Thoracic aorta (tissue), 2 donors: Measurements from ENCODE around the gene TXNL4A. TPM values are rescaled to one million over a fixed set of nuclear protein-coding genes. Genes with fewer than 3 reads are reported as not detected.

ENCODE experiments used
- ATAC-seq: fragments of 150-250 bp; one replicate; pipeline ENCODE4 v1.8.0; 2017; ENCODE audit warnings: low read depth; ENCODE audit not compliant: insufficient number of reproducible peaks, low FRiP score
- DNase-seq: peaks from one replicate; pipeline ENCODE4 v3.0.0-alpha.2; 2020; ENCODE audit warnings: low spot score
- H3K27ac ChIP-seq, 2 donors: fragments of 200-600 bp; sonication (generic); 1 replicate in 1 of 2; 2 replicates in 1 of 2; pipeline ENCODE4 v1.5.1; 2016; ENCODE audit warnings: mild to moderate bottlenecking in 2 of 2, moderate library complexity in 2 of 2
- H3K27me3 ChIP-seq: fragments of 200-600 bp; sonication (generic); replicated peaks from 2 replicates; pipeline ENCODE4 v1.6.0; 2016; ENCODE audit warnings: mild to moderate bottlenecking; ENCODE audit not compliant: insufficient read depth
- H3K36me3 ChIP-seq: fragments of 200-600 bp; sonication (generic); one replicate; pipeline ENCODE4 v1.5.1; 2016
- H3K4me1 ChIP-seq, 2 donors: fragments of 200-600 bp; sonication (generic); 1 replicate in 1 of 2; 2 replicates in 1 of 2; pipeline versions ENCODE4 v1.5.1 to v1.6.0; 2016; ENCODE audit warnings: low read depth in 2 of 2, mild to moderate bottlenecking in 1 of 2; ENCODE audit not compliant: control insufficient read depth in 1 of 2
- H3K4me3 ChIP-seq: fragments of 200-600 bp; sonication (generic); 2 replicates; pipeline ENCODE4 v1.5.1; 2016; ENCODE audit warnings: mild to moderate bottlenecking
- H3K9me3 ChIP-seq: fragments of 200-600 bp; sonication (generic); 2 replicates; pipeline ENCODE4 v1.5.1; 2016
- total RNA-seq, 2 donors: library from RNA; depleted of rRNA; stranded (reverse); fragments of >200 nt; gene quantifications; one replicate each; pipeline versions ENCODE4 v1.1.0 to v1.2.3, GENCODE V29; 2016
- TF ChIP-seq, protein P1 (sequence below): fragments of 200-600 bp; sonication (generic); IDR thresholded peaks from one replicate; pipeline ENCODE4 v1.5.1; 2019; ENCODE audit warnings: antibody characterized with exemption

Gene TXNL4A
- total RNA-seq, 2 donors from 2014 or later: 12.0 to 31.5 TPM

DNA sequence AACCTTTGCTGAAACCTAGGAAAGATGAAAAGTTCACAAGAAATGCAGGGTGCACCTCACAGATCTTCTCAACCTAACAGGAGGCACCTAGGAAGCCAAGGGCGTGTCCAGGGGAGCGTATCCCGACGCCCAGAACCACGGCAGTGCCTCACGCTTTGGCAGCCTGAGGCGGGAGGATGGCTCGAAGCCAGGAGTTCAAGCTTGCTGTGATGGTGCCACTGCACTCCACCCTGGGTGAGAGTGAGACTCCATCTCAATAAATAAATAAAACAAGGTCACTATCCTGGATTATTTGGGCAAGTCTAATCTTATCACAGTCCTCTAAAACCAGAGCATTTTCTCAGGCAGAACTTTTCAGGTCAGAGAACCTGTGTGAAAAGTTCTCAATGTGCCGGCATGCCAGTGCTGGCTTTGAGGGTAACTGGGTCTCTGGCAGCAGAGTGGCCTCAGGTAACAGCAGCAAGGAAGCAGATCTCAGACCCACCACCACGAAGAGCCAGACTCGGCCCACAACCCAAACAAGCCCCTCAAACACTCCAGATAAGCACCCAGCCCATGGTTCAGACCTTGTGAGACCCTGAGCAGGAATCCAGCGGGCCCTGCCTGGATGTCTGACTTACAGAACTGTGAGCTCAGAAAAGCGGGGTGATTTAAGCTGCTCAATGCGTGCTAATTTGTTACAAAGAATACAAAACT, 12.2 kb downstream of the TXNL4A start:
- Histone ChIP-seq H3K36me3 (peaks cover 10% of the 10 kb centered on the region), H3K9me3 (no peaks in the 10 kb centered on the region), H3K27ac (no peak overlapping the region), H3K4me1 (peaks cover 0 to 8% of the 10 kb centered on the region in 2 donors), H3K27me3 (no peaks in the 10 kb centered on the region), H3K4me3 (no peak overlapping the region)
- TF ChIP-seq, protein P1, sequence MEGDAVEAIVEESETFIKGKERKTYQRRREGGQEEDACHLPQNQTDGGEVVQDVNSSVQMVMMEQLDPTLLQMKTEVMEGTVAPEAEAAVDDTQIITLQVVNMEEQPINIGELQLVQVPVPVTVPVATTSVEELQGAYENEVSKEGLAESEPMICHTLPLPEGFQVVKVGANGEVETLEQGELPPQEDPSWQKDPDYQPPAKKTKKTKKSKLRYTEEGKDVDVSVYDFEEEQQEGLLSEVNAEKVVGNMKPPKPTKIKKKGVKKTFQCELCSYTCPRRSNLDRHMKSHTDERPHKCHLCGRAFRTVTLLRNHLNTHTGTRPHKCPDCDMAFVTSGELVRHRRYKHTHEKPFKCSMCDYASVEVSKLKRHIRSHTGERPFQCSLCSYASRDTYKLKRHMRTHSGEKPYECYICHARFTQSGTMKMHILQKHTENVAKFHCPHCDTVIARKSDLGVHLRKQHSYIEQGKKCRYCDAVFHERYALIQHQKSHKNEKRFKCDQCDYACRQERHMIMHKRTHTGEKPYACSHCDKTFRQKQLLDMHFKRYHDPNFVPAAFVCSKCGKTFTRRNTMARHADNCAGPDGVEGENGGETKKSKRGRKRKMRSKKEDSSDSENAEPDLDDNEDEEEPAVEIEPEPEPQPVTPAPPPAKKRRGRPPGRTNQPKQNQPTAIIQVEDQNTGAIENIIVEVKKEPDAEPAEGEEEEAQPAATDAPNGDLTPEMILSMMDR: no peak
- DNase-seq (no peak), ATAC-seq (no peak)

DNA sequence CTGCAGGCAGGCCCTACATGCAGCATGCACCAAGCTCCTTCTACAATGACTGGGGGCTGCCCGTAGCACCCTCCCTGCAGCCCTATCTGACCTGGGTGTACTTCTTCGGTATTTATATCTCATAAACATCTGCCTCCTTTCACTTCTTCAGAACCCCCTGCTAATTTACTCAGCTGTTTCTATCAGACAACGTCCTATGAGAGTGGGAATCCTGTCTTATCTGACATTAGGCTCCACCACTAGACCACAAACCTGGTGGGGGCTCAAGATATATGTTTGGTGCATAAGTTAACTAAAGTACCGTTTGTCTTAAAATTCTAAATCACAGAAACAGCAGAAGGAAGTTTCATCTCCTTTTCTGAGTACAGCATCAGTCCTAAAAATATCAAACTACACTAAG, 13.3 kb downstream of the TXNL4A start:
- H3K4me3 ChIP-seq: no peak overlapping the region
- no peaks in the 10 kb centered on the region for H3K9me3 ChIP-seq
- TF ChIP-seq, protein P1: no peak
- no peak for ATAC-seq
- no peak for DNase-seq
- no peak overlapping the region for H3K27ac ChIP-seq
- H3K4me1 ChIP-seq: peaks cover 0 to 8% of the 10 kb centered on the region in 2 donors
- H3K36me3 ChIP-seq: peaks cover 10% of the 10 kb centered on the region
- no peaks in the 10 kb centered on the region for H3K27me3 ChIP-seq

DNA sequence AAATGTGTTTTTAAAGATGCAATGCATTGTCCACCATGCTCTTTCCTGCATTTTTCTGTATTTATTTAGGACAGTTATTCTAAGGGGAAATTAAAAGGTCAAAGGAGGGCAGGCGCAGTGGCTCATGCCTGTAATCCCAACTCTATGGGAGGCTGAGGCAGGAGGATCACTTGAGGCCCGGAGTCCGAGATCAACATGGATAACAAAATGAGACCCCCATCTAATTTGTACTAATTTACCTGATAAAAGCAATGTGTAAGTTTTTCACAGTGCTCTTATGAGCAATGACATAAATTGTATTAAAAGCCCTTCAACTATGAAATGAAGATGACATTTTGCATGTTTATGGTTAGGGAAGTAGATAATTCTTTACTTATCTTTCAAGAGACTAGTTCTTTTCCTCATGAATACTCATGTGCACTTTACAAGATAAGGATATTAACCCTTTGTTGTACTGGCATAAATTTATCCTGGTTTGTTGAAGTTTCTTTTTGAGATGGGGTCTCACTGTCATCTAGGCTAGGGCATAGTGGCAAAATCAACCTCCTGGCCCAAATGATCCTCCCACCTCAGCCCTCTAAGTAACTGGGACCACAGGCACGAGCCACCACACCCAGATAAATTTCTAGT, 14.2 kb downstream of the TXNL4A start:
- Histone ChIP-seq H3K27me3 (no peaks in the 10 kb centered on the region), H3K27ac (no peak overlapping the region), H3K9me3 (no peaks in the 10 kb centered on the region), H3K4me1 (peaks cover 0 to 8% of the 10 kb centered on the region in 2 donors), H3K36me3 (peaks cover 10% of the 10 kb centered on the region), H3K4me3 (no peak overlapping the region)
- ATAC-seq: no peak
- TF ChIP-seq, protein P1: no peak
- no peak for DNase-seq

DNA sequence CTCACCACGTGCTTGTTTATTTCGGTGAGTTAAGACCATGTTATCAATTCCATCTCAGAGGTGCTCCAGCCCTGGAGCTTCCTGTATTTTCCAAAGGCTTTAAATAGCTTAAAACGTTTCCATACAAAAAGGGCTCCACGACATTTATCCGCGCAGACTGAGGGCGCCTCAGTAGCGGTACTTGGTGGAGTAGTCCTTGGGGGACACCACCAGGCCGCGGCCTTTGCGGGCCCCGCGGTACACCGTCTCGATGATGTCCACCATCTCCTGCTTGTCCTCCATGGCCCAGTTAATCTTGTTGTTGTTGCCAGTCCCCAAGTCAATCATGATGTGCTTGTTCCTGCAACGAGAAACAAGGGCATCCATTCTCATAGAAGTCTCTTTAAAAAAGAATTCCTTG, 14.8 kb downstream of the TXNL4A start:
- no peaks in the 10 kb centered on the region for H3K9me3 ChIP-seq
- H3K27ac ChIP-seq: no peak overlapping the region
- no peaks in the 10 kb centered on the region for H3K27me3 ChIP-seq
- ATAC-seq (no peak), DNase-seq (no peak)
- H3K4me1 ChIP-seq: peaks cover 0 to 8% of the 10 kb centered on the region in 2 donors
- TF ChIP-seq, protein P1: no peak
- peaks cover 10% of the 10 kb centered on the region for H3K36me3 ChIP-seq
- H3K4me3 ChIP-seq: no peak overlapping the region

DNA sequence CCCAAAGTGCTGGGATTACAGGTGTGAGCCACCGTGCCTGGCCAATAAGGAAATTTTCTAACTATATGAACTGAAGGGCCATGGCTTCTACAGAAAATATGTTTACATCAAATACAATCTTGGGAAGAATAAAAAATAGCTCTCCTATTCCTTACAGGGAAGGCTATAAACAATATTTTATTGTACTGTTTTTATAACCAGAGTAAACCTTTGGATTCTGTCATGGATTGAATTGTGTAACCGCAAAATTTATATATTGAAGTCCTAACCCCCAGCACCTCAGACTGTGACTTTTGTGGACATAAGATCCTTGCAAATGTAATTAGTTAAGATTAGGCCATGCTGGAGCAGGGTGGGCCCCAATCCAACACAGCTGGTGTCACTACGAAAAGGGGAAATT, 15.6 kb downstream of the TXNL4A start:
- no peak for DNase-seq
- no peaks in the 10 kb centered on the region for H3K9me3 ChIP-seq
- H3K27ac ChIP-seq: no peak overlapping the region
- no peak overlapping the region for H3K4me3 ChIP-seq
- no peak for ATAC-seq
- H3K4me1 ChIP-seq: peaks cover 0 to under 1% of the 10 kb centered on the region in 2 donors
- no peaks in the 10 kb centered on the region for H3K27me3 ChIP-seq
- peaks cover 10% of the 10 kb centered on the region for H3K36me3 ChIP-seq
- TF ChIP-seq, protein P1: no peak
